Breast epithelium (tissue), 4 donors: Measurements from ENCODE around the gene MMP11. TPM values are rescaled to one million over a fixed set of nuclear protein-coding genes. Genes with fewer than 3 reads are reported as not detected.
A peak's percentile ranks its signal among the peaks of the same experiment; 100 is the strongest.

ENCODE experiments used
- DNase-seq, 2 donors: peaks; one replicate each; pipeline ENCODE4 v3.0.0-alpha.2; 2019; ENCODE audit warnings: low spot score in 2 of 2
- H3K27ac ChIP-seq, 2 donors: fragments of 200-600 bp; sonication (generic) in 1 of 2; one replicate each; pipeline ENCODE4 v1.5.1; 2016 to 2019; ENCODE audit warnings: mild to moderate bottlenecking in 1 of 2
- H3K27me3 ChIP-seq, 2 donors: fragments of 200-600 bp; sonication (generic) in 1 of 2; one replicate each; pipeline versions ENCODE4 v1.5.1 to v1.6.0; 2017 to 2019; ENCODE audit warnings: control low read depth in 1 of 2, mild to moderate bottlenecking in 1 of 2
- H3K36me3 ChIP-seq: fragments of 200-600 bp; one replicate; pipeline ENCODE4 v1.5.1; 2019
- H3K4me1 ChIP-seq, 2 donors: fragments of 200-600 bp; sonication (generic); one replicate each; pipeline ENCODE4 v1.5.1; 2016 to 2019; ENCODE audit warnings: control low read depth in 1 of 2
- H3K4me3 ChIP-seq, 3 donors: fragments of 200-600 bp; sonication (generic); 1 replicate in 2 of 3; 2 replicates in 1 of 3; pipeline ENCODE4 v1.5.1; 2016 to 2019; ENCODE audit warnings: mild to moderate bottlenecking in 3 of 3, moderate library complexity in 2 of 3
- H3K9me3 ChIP-seq, 2 donors: fragments of 200-600 bp; sonication (generic) in 1 of 2; one replicate each; pipeline ENCODE4 v1.5.1; 2016 to 2019; ENCODE audit warnings: control low read depth in 1 of 2
- CTCF ChIP-seq, 3 donors: fragments of 450-650 bp; IDR thresholded peaks; one replicate each; pipeline ENCODE4 v1.5.1; 2016 to 2017; ENCODE audit warnings: antibody characterized with exemption in 3 of 3, mild to moderate bottlenecking in 3 of 3, moderate library complexity in 3 of 3
- POLR2A ChIP-seq: fragments of 450-650 bp; IDR thresholded peaks from one replicate; pipeline ENCODE4 v1.6.1; 2016; ENCODE audit warnings: antibody characterized with exemption, mild to moderate bottlenecking, moderate library complexity
- POLR2AphosphoS5 ChIP-seq, 3 donors: sonication (generic); formaldehyde crosslinking; IDR thresholded peaks; one replicate each; pipeline ENCODE4 v1.6.1; 2017; ENCODE audit warnings: antibody characterized with exemption in 3 of 3
- intact Hi-C: fragments of 100-400 bp; cut with DNase I; formaldehyde crosslinking; loops from one replicate; pipeline ENCODE4 v1.15.1; 2023; ENCODE audit warnings: low total_unique reads
- total RNA-seq, 3 donors: library from RNA; depleted of rRNA; stranded (reverse); fragments of >200 nt; gene quantifications; one replicate each; pipeline ENCODE4 v1.1.0, GENCODE V29; 2016

The MMP11 gene
- total RNA-seq, 3 donors from 2014 or later: 1.9 to 6.2 (median 4.8) TPM

DNA sequence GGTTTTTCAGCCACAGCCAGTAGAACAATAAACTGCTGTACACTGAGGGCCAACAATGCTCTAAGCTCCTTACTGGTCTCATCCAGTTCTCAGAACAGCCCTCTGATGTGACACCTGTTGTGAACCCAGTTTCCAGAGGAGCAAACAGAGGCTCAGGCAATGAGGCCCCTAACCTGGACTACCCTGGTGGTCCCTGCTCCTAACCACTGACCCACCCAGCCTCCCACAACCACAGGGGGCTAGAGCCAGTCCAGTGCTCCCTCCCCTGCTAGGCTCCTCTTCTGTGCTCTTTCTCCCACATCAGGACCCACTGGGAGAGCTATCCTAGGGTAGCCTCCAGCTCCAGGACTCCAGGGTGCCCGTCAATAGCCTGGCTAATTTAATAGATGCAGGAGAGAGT is 10.1 kb downstream of the MMP11 start:
- intact Hi-C loops: no loop called here
- no peak for DNase-seq
- TF ChIP-seq CTCF (IDR thresholded peaks at IDR 0.05): no peak
- no peak for TF ChIP-seq POLR2A
- TF ChIP-seq POLR2AphosphoS5 (IDR thresholded peaks at IDR 0.05): no peak
- Histone ChIP-seq H3K4me1 (peaks cover 3 to 5% of the 10 kb centered on the region in 2 donors), H3K27ac (no peak overlapping the region), H3K9me3 (no peaks in the 10 kb centered on the region), H3K4me3 (no peak overlapping the region), H3K27me3 (no peaks in the 10 kb centered on the region), H3K36me3 (no peaks in the 10 kb centered on the region)

DNA sequence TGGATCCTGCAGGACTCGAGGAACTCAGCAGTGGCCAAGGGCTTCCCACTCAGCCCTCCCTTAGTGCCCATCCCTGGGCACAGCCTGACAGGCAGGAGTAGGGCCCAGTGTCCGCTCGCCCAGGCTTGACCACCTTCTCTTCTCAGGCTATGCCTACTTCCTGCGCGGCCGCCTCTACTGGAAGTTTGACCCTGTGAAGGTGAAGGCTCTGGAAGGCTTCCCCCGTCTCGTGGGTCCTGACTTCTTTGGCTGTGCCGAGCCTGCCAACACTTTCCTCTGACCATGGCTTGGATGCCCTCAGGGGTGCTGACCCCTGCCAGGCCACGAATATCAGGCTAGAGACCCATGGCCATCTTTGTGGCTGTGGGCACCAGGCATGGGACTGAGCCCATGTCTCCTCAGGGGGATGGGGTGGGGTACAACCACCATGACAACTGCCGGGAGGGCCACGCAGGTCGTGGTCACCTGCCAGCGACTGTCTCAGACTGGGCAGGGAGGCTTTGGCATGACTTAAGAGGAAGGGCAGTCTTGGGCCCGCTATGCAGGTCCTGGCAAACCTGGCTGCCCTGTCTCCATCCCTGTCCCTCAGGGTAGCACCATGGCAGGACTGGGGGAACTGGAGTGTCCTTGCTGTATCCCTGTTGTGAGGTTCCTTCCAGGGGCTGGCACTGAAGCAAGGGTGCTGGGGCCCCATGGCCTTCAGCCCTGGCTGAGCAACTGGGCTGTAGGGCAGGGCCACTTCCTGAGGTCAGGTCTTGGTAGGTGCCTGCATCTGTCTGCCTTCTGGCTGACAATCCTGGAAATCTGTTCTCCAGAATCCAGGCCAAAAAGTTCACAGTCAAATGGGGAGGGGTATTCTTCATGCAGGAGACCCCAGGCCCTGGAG is 10.9 kb downstream of the MMP11 start:
- DNase-seq: no peak
- TF ChIP-seq POLR2AphosphoS5 (IDR thresholded peaks at IDR 0.05) (no peak), CTCF (IDR thresholded peaks at IDR 0.05) (no peak)
- Histone ChIP-seq H3K27me3 (no peaks in the 10 kb centered on the region), H3K9me3 (no peaks in the 10 kb centered on the region), H3K36me3 (no peaks in the 10 kb centered on the region), H3K4me1 (peaks cover 3 to 5% of the 10 kb centered on the region in 2 donors), H3K4me3 (no peak overlapping the region), H3K27ac (peak overlapping the region in 1 of 2 donors; percentile 20)
- intact Hi-C loops: no loop called here

DNA sequence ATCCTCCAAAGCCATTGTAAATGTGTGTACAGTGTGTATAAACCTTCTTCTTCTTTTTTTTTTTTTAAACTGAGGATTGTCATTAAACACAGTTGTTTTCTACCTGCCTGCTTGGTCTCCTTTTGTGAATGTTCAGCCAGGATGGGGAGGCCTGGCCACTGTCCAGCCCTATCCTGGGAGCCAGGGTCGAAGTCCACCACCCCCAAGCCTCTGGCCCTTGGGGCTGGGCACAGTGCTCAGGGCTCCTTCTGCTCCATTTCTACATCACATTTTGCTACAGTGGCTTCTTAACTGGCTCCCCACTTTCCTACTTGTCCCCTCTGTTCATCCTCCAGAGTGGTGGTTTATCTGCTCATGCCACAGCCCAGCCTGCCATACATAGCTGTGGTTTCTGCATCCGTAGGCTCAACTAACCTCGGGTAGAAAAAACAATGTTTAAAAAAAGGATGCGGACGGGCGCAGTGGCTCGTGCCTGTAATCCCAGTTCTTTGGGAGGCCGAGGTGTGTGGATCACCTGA is 11.6 kb downstream of the MMP11 start:
- H3K27me3 ChIP-seq: no peaks in the 10 kb centered on the region
- no peak overlapping the region for H3K4me3 ChIP-seq
- peak overlapping the region in 1 of 2 donors; percentile 41 for H3K27ac ChIP-seq
- H3K9me3 ChIP-seq: no peaks in the 10 kb centered on the region
- DNase-seq: no peak
- intact Hi-C loops: no loop called here
- no peaks in the 10 kb centered on the region for H3K36me3 ChIP-seq
- peaks cover 3 to 5% of the 10 kb centered on the region in 2 donors for H3K4me1 ChIP-seq
- TF ChIP-seq POLR2A: no peak
- no peak for TF ChIP-seq POLR2AphosphoS5 (IDR thresholded peaks at IDR 0.05)
- no peak for TF ChIP-seq CTCF (IDR thresholded peaks at IDR 0.05)

DNA sequence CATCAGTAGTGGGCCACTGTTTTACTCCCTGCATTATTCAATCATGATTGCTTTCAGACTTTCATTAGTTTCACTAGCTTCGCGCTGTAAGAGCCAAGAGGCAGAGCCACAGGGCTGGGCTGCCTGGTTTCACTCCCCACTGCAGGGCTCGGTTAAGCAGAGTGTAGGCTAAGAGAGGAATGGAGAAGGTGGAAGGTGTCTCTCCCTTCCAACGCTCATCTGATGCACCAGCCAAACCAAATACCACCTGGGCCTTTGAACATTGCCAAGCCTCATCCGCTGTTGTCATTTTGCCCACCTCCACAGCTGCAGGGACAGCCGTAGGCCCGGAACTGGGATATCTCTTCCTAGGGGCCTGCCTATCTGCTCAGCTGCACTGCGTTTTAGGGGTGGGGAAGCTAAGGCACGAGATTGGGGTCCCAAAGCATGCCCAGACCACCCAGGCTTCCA is 13.6 kb downstream of the MMP11 start:
- Histone ChIP-seq H3K27me3 (no peaks in the 10 kb centered on the region), H3K9me3 (no peaks in the 10 kb centered on the region), H3K36me3 (no peaks in the 10 kb centered on the region), H3K4me3 (peak overlapping the region; percentile 86 to 94 (median 89)), H3K27ac (peak overlapping the region; percentile 99), H3K4me1 (peaks cover 3 to 5% of the 10 kb centered on the region in 2 donors)
- intact Hi-C loops: no loop called here
- DNase-seq: no peak
- TF ChIP-seq CTCF (IDR thresholded peaks at IDR 0.05) (no peak), POLR2A (no peak), POLR2AphosphoS5 (IDR thresholded peaks at IDR 0.05) (no peak)
